GM12878 (cell line): ENCODE data around the gene KRTAP10-1. TPM values are rescaled to one million over a fixed set of nuclear protein-coding genes. Genes with fewer than 3 reads are reported as not detected.

Experiments
- ATAC-seq: fragments of 200-7000 bp; cut with Tn5 transposase; 3 replicates; pipeline ENCODE4 v1.9.1; 2020; ENCODE audit warnings: mild to moderate bottlenecking, moderate library complexity
- BruUV-seq: library from RNA; stranded (reverse); fragments of 400-500 nt; replicated peaks from 2 replicates; lab custom pipeline; 2021; lab: Mats Ljungman, UMichigan
- CTCF ChIA-PET: fragments of 300-600 bp; sonication (Branson Sonifier 250); formaldehyde crosslinking; extraction: SDS; loops from one replicate; lab custom pipeline; 2021; ENCODE audit warnings: inconsistent platforms; lab: Yijun Ruan, JAX
- POLR2A ChIA-PET: fragments of 350-600 bp; formaldehyde crosslinking; extraction: SDS; loops from one replicate; lab custom pipeline; 2021; ENCODE audit warnings: inconsistent platforms; lab: Charles Lee
- RAD21 ChIA-PET: fragments of 300-600 bp; sonication (Branson Sonifier 250); formaldehyde crosslinking; loops from one replicate; lab custom pipeline; 2023; ENCODE audit warnings: antibody characterized with exemption; ENCODE audit not compliant: unreplicated experiment; lab: Charles Lee
- SMC1A ChIA-PET: fragments of 300-600 bp; sonication (Branson Sonifier 250); formaldehyde crosslinking; loops from one replicate; lab custom pipeline; 2023; ENCODE audit not compliant: unreplicated experiment, uncharacterized antibody; lab: Charles Lee
- DNase-seq: peaks from one replicate; pipeline ENCODE4 v3.0.0-alpha.2; 2011; ENCODE audit warnings: low read depth, low spot score
- FAIRE-seq: peaks from 3 replicates; lab custom pipeline; 2011; peaks lifted over from hg19 to GRCh38; lab: Jason Lieb, UNC
- H2AFZ ChIP-seq: 2 replicates; pipeline ENCODE4 v1.6.0; 2011; ENCODE audit warnings: low read depth, low read length, control low read depth; ENCODE audit not compliant: control insufficient read depth
- H3K27ac ChIP-seq: 2 replicates; pipeline ENCODE4 v1.5.1; 2011; ENCODE audit warnings: control low read depth; ENCODE audit not compliant: control insufficient read depth, insufficient read depth
- H3K27me3 ChIP-seq, 2 experiments: replicated peaks in 1 of 2; 2 replicates each; pipeline versions ENCODE4 v1.6.0 to v1.6.1; 2011; ENCODE audit warnings: low read length in 1 of 2; ENCODE audit not compliant: control insufficient read depth in 2 of 2, insufficient read depth in 2 of 2
- H3K36me3 ChIP-seq, 2 experiments: 2 replicates each; pipeline ENCODE4 v1.5.1; 2011; ENCODE audit warnings: low read length in 1 of 2; ENCODE audit not compliant: control insufficient read depth in 2 of 2, insufficient read depth in 2 of 2
- H3K4me1 ChIP-seq: 2 replicates; pipeline ENCODE4 v1.6.1; 2011; ENCODE audit warnings: mild to moderate bottlenecking, low read length, moderate library complexity, mixed read lengths; ENCODE audit not compliant: control insufficient read depth, insufficient read depth
- H3K4me2 ChIP-seq: 2 replicates; pipeline ENCODE4 v1.6.0; 2011; ENCODE audit warnings: control low read depth; ENCODE audit not compliant: control insufficient read depth, insufficient read depth
- H3K4me3 ChIP-seq: fragments of 200-600 bp; sonication (generic); 2 replicates; pipeline ENCODE4 v1.5.1; 2016
- H3K79me2 ChIP-seq: 2 replicates; pipeline ENCODE4 v1.6.0; 2011; ENCODE audit warnings: low read length; ENCODE audit not compliant: control insufficient read depth, insufficient read depth
- H3K9ac ChIP-seq: 2 replicates; pipeline ENCODE4 v1.8.0; 2011; ENCODE audit warnings: low read length, control low read depth, mixed read lengths; ENCODE audit not compliant: control insufficient read depth, insufficient read depth
- H3K9me3 ChIP-seq: replicated peaks from 3 replicates; pipeline ENCODE4 v1.5.1; 2011; ENCODE audit warnings: mild to moderate bottlenecking, low read length; ENCODE audit not compliant: control insufficient read depth, insufficient read depth
- H4K20me1 ChIP-seq: 2 replicates; pipeline ENCODE4 v1.6.0; 2011; ENCODE audit not compliant: control insufficient read depth, insufficient read depth
- CBFB ChIP-seq: IDR thresholded peaks from 2 replicates; pipeline ENCODE4 v1.6.1; 2016; ENCODE audit warnings: antibody characterized with exemption, low read depth
- CHD2 ChIP-seq: IDR thresholded peaks from 2 replicates; pipeline ENCODE4 v1.6.1; 2011; ENCODE audit warnings: low read depth, low read length, improper control_type of control experiment, borderline replicate concordance
- EGR1 ChIP-seq, 2 experiments: IDR thresholded peaks; 1 replicate in 1 of 2; 2 replicates in 1 of 2; pipeline ENCODE4 v1.6.1; 2011 to 2012; ENCODE audit warnings: low read depth in 2 of 2, low read length in 2 of 2, borderline replicate concordance in 1 of 2, mild to moderate bottlenecking in 1 of 2, moderate library complexity in 1 of 2
- ETV6 ChIP-seq, 2 experiments: fragments of 450-650 bp in 1 of 2; IDR thresholded peaks in 1 of 2; conservative IDR thresholded peaks in 1 of 2; 2 replicates each; pipeline ENCODE4 v1.6.1; 2014; ENCODE audit warnings: antibody characterized with exemption in 1 of 2, borderline replicate concordance in 1 of 2, low read depth in 1 of 2, mild to moderate bottlenecking in 1 of 2, moderate library complexity in 1 of 2
- IKZF2 ChIP-seq, 2 experiments: fragments of 450-650 bp; IDR thresholded peaks; 2 replicates each; pipeline ENCODE4 v1.6.1; 2017; ENCODE audit warnings: mild to moderate bottlenecking in 2 of 2, moderate library complexity in 2 of 2
- MLLT1 ChIP-seq: fragments of 450-650 bp; IDR thresholded peaks from 2 replicates; pipeline ENCODE4 v1.6.1; 2016; ENCODE audit warnings: mild to moderate bottlenecking
- POU2F2 ChIP-seq: IDR thresholded peaks from 3 replicates; pipeline ENCODE4 v1.6.1; 2011; ENCODE audit warnings: low read depth, mild to moderate bottlenecking, low read length, borderline replicate concordance
- RUNX3 ChIP-seq: IDR thresholded peaks from 2 replicates; pipeline ENCODE4 v1.6.1; 2012; ENCODE audit warnings: low read length, inconsistent platforms
- SMC3 ChIP-seq: IDR thresholded peaks from 2 replicates; pipeline ENCODE4 v1.6.1; 2011; ENCODE audit warnings: low read length, improper control_type of control experiment, borderline replicate concordance
- TAF1 ChIP-seq: IDR thresholded peaks from 2 replicates; pipeline ENCODE4 v1.6.1; 2011; ENCODE audit warnings: mild to moderate bottlenecking, low read depth, low read length, borderline replicate concordance
- TCF12 ChIP-seq: IDR thresholded peaks from 2 replicates; pipeline ENCODE4 v1.6.1; 2011; ENCODE audit warnings: low read depth, mild to moderate bottlenecking, low read length
- TCF3 ChIP-seq: IDR thresholded peaks from 2 replicates; pipeline ENCODE4 v1.6.1; 2012; ENCODE audit warnings: low read depth, mild to moderate bottlenecking, low read length, borderline replicate concordance; ENCODE audit not compliant: insufficient read depth
- ZBTB4 ChIP-seq: fragments of 450-650 bp; formaldehyde crosslinking; IDR thresholded peaks from 2 replicates; pipeline ENCODE4 v1.4.0; 2022; ENCODE audit warnings: mild to moderate bottlenecking, moderate library complexity
- ZNF24 ChIP-seq: fragments of 450-650 bp; IDR thresholded peaks from 2 replicates; pipeline ENCODE4 v1.6.1; 2017; ENCODE audit warnings: antibody characterized with exemption, mild to moderate bottlenecking
- ZNF622 ChIP-seq: fragments of 450-650 bp; IDR thresholded peaks from 2 replicates; pipeline ENCODE4 v1.6.1; 2017; ENCODE audit warnings: mild to moderate bottlenecking, inconsistent platforms
- WGBS: methylation state at CpG from one replicate; pipeline ENCODE4 v1.1.6; 2016; ENCODE audit warnings: low lambda C conversion rate; ENCODE audit not compliant: insufficient replicate concordance, insufficient coverage; ENCODE audit errors: missing lambda C conversion rate; 5-methylcytosine and 5-hydroxymethylcytosine counted together
- in situ Hi-C: fragments of 300-500 bp; cut with MboI; formaldehyde crosslinking; loops from 9 replicates; pipeline ENCODE4 v1.14.3; 2018; ENCODE audit warnings: mixed read lengths
- intact Hi-C: fragments of 100-400 bp; cut with micrococcal nuclease; formaldehyde crosslinking; loops from one replicate; pipeline ENCODE4 v1.14.2; 2022; ENCODE audit not compliant: unreplicated experiment
- polyA plus RNA-seq, 11 experiments: library from polyadenylated mRNA; depleted of rRNA in 4 of 11; unstranded in 6 of 11; stranded (reverse) in 5 of 11; fragments of >200 nt; fragmentation: Nextera tagmentation in 4 of 11; fragmentation: Illumina TruSeq in 1 of 11; extraction: Ambion mirVana in 4 of 11; extraction: Trizol in 1 of 11; gene quantifications; 1 replicate in 1 of 11; 2 replicates in 10 of 11; pipeline versions ENCODE4 v1.2.1 to v1.2.3, GENCODE V29; 2011 to 2016; ENCODE audit warnings: inconsistent platforms in 2 of 11, missing spikeins in 2 of 11, low read depth in 1 of 11
- total RNA-seq, 4 experiments: library from RNA; depleted of rRNA in 3 of 4; stranded (reverse); fragments of >200 nt in 3 of 4; fragmentation: Illumina TruSeq in 1 of 4; extraction: Trizol in 1 of 4; gene quantifications; 2 replicates each; pipeline versions ENCODE4 v1.2.1 to v1.2.3, GENCODE V29; 2013 to 2021
- TF ChIP-seq, protein P1 (sequence below): fragments of 150-350 bp; IDR thresholded peaks from 2 replicates; pipeline ENCODE4 v1.6.1; 2014; ENCODE audit warnings: mild to moderate bottlenecking, low read depth, low read length

The KRTAP10-1 gene
- total and polyA plus RNA-seq, 10 of the 15 experiments (the other 5 are each of a cell fraction or from before 2014, with no cell fraction given), result not detected

GRCh38 chr21:44514218-44514520 lies 25.8 kb downstream of the KRTAP10-1 start (continued):
- no peak for TF ChIP-seq ZBTB4 (CRISPR knock-in tag)

DNA sequence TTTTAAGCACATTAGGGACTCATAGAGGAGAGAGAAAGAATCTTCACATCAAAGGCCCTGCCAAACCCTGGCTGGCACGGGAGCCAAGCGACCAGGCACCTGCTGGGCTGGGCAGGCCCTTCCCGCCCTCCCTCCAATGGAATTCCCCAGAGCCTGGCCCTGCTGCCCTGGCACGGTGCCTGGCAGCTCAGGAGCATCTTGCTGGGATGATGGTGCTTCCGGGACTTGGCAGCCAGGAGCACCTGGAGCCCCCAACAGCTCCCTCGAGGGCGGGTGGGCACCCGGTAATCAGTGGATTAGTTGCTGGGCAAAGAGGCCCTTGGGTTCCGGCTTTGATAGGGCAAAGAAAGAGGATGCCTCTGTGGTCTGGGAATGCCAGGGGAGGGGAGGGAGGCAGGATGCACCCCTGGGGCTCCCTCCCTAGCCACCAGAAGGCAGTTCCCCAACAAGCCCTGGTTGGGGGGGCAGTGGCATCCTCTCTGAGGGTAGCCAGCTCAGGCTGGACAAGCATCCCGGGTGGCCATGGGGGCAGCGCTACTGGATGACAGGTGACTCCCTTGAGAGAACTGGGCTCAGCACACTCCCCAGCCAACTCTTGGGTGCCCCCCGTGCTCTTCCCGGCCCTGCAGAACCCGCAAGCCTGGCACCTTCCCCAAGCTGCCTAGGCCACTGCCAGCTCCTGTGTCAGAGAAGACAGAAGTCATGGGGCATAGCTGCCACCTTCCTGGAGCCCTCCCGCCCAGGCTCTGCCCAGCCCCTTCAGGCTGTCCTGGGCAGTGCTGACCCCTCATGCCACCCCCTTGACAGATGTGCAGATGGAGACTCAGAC lies 26.4 kb downstream of the KRTAP10-1 start:
- H3K4me2 ChIP-seq, result no peak overlapping the region
- no peaks in the 10 kb centered on the region for H3K36me3 ChIP-seq
- no peaks in the 10 kb centered on the region for H4K20me1 ChIP-seq
- no peak overlapping the region for H3K27ac ChIP-seq
- H3K4me3 ChIP-seq, result no peak overlapping the region
- ChIA-PET CTCF (interaction anchor here (1.0 to 1.5 kb wide), 2 partner anchors 279 to 280 kb away, joined by 4 to 5 read pairs; no protein-coding TSS in a partner anchor), SMC1A (interaction anchor here (1.5 kb wide), 1 partner anchor 280 kb away, joined by 3 read pairs; no protein-coding TSS in a partner anchor), RAD21 (no interaction called here), POLR2A (no interaction called here)
- no peak overlapping the region for H2AFZ ChIP-seq
- BruUV-seq, result no TSS peak
- no peaks in the 10 kb centered on the region for H3K4me1 ChIP-seq
- WGBS, result 21% methylated on average over 15 of the region's 15 CpGs
- no peaks in the 10 kb centered on the region for H3K79me2 ChIP-seq
- no peak overlapping the region for H3K9ac ChIP-seq
- H3K9me3 ChIP-seq, result no peaks in the 10 kb centered on the region; the same call in 2 of the 3 replicates
- in situ Hi-C loops, result no loop called here
- no peak for DNase-seq
- FAIRE-seq, result no peak
- intact Hi-C loops, result no loop called here
- ATAC-seq, result no peak
- H3K27me3 ChIP-seq, result no peaks in the 10 kb centered on the region
- TF ChIP-seq ZNF622 (no peak), TCF12 (no peak), ZNF24 (no peak), IKZF2 (IDR thresholded peaks at IDR 0.05) (no peak), POU2F2 (no peak), RUNX3 (no peak), CBFB (no peak), CHD2 (no peak), MLLT1 (no peak), TAF1 (no peak), ETV6 (conservative IDR thresholded peaks at IDR 0.05 in 1 of 2, IDR thresholded peaks at IDR 0.05 in 1 of 2; ENCODE audit: borderline replicate concordance in 1 of 2, low read depth in 1 of 2) (no peak), SMC3 (no peak), EGR1 (IDR thresholded peaks at IDR 0.05; ENCODE audit: borderline replicate concordance in 1 of 2, low read depth in 2 of 2, low read length in 2 of 2) (no peak), TCF3 (no peak)
- TF ChIP-seq, protein P1, sequence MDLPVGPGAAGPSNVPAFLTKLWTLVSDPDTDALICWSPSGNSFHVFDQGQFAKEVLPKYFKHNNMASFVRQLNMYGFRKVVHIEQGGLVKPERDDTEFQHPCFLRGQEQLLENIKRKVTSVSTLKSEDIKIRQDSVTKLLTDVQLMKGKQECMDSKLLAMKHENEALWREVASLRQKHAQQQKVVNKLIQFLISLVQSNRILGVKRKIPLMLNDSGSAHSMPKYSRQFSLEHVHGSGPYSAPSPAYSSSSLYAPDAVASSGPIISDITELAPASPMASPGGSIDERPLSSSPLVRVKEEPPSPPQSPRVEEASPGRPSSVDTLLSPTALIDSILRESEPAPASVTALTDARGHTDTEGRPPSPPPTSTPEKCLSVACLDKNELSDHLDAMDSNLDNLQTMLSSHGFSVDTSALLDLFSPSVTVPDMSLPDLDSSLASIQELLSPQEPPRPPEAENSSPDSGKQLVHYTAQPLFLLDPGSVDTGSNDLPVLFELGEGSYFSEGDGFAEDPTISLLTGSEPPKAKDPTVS, result no peak
